Caco-2 (cell line): ENCODE data around the gene TPO. TPM values are rescaled to one million over a fixed set of nuclear protein-coding genes. Genes with fewer than 3 reads are reported as not detected.

Experiments used
- BruUV-seq: library from RNA; stranded (reverse); fragments of 400-500 nt; replicated peaks from 2 replicates; lab custom pipeline; 2021; lab: Mats Ljungman, UMichigan
- CTCF ChIA-PET: fragments of 300-600 bp; sonication (Branson Sonifier 250); formaldehyde crosslinking; loops from one replicate; lab custom pipeline; 2022; ENCODE audit warnings: antibody characterized with exemption; lab: Charles Lee
- POLR2A ChIA-PET: fragments of 300-600 bp; sonication (Branson Sonifier 250); formaldehyde crosslinking; loops from one replicate; lab custom pipeline; 2022; ENCODE audit warnings: antibody characterized with exemption; lab: Charles Lee
- DNase-seq, 2 experiments: peaks; one replicate each; pipeline versions ENCODE4 v3.0.0 to v3.0.0-alpha.2; 2020 to 2022
- H3K27me3 ChIP-seq: replicated peaks from 2 replicates; pipeline ENCODE4 v1.6.0; 2011; ENCODE audit warnings: low read length; ENCODE audit not compliant: control insufficient read depth, insufficient read depth
- H3K36me3 ChIP-seq: 2 replicates; pipeline ENCODE4 v1.5.1; 2011; ENCODE audit warnings: low read length; ENCODE audit not compliant: control insufficient read depth, insufficient read depth
- H3K4me1 ChIP-seq: fragments of 250-450 bp; sonication (Bioruptor Pico); 2 replicates; pipeline ENCODE4 v1.5.1; 2020; ENCODE audit warnings: mild to moderate bottlenecking
- H3K4me3 ChIP-seq: 2 replicates; pipeline ENCODE4 v1.5.1; 2011; ENCODE audit warnings: low read depth, mild to moderate bottlenecking, control low read depth, low read length
- H3K9me3 ChIP-seq: fragments of 250-450 bp; sonication (Bioruptor Pico); 2 replicates; pipeline ENCODE4 v1.5.1; 2020; ENCODE audit warnings: mild to moderate bottlenecking, moderate library complexity
- H3K27ac Mint-ChIP-seq: one replicate; pipeline ENCODE4 v1.8.0; 2022; ENCODE audit warnings: mixed read lengths; ENCODE audit not compliant: unreplicated experiment
- H3K27me3 Mint-ChIP-seq: one replicate; pipeline ENCODE4 v1.8.0; 2022; ENCODE audit warnings: mixed read lengths; ENCODE audit not compliant: insufficient read depth, unreplicated experiment
- H3K36me3 Mint-ChIP-seq: one replicate; pipeline ENCODE4 v1.8.0; 2022; ENCODE audit warnings: mild to moderate bottlenecking, mixed read lengths; ENCODE audit not compliant: insufficient read depth, unreplicated experiment
- H3K4me1 Mint-ChIP-seq: one replicate; pipeline ENCODE4 v1.8.0; 2022; ENCODE audit warnings: low read depth, mixed read lengths; ENCODE audit not compliant: unreplicated experiment
- H3K4me3 Mint-ChIP-seq: one replicate; pipeline ENCODE4 v1.8.0; 2022; ENCODE audit warnings: mild to moderate bottlenecking, moderate library complexity, mixed read lengths; ENCODE audit not compliant: unreplicated experiment
- H3K9me3 Mint-ChIP-seq: one replicate; pipeline ENCODE4 v1.8.0; 2022; ENCODE audit warnings: mixed read lengths; ENCODE audit not compliant: unreplicated experiment
- CTCF ChIP-seq, 2 experiments: fragments of 200-600 bp in 1 of 2; IDR thresholded peaks; 1 replicate in 1 of 2; 2 replicates in 1 of 2; pipeline versions ENCODE4 v1.5.1 to v1.8.0; 2011 to 2022; ENCODE audit warnings: antibody characterized with exemption in 1 of 2, control low read depth in 1 of 2, inconsistent platforms in 1 of 2, low read depth in 1 of 2, low read length in 1 of 2, mild to moderate bottlenecking in 1 of 2, moderate library complexity in 1 of 2; ENCODE audit not compliant: insufficient read depth in 1 of 2, severe bottlenecking in 1 of 2, unreplicated experiment in 1 of 2
- intact Hi-C: fragments of 100-400 bp; cut with micrococcal nuclease; formaldehyde crosslinking; loops from one replicate; pipeline ENCODE4 v1.10.0; 2022; ENCODE audit not compliant: unreplicated experiment
- total RNA-seq: library from RNA; stranded (reverse); gene quantifications from 2 replicates; pipeline ENCODE4 v1.2.3, GENCODE V29; 2022

The TPO gene
- total RNA-seq, 1 experiment from 2014 or later: not detected

GRCh38 chr2:1422716-1423285, 9.5 kb downstream of the TPO start:
- Mint-ChIP-seq H3K9me3 (no peaks in the 10 kb centered on the region), H3K27me3 (peaks cover 18% of the 10 kb centered on the region), H3K4me1 (no peaks in the 10 kb centered on the region), H3K36me3 (no peaks in the 10 kb centered on the region), H3K27ac (no peak overlapping the region), H3K4me3 (no peak overlapping the region)
- POLR2A ChIA-PET: no interaction called here
- H3K27me3 ChIP-seq: no peaks in the 10 kb centered on the region
- no peak for DNase-seq
- H3K36me3 ChIP-seq: no peaks in the 10 kb centered on the region
- CTCF ChIA-PET: no interaction called here
- H3K9me3 ChIP-seq: 0 out of 2 replicates have a peak, but pooled peaks cover 3% of the 10 kb centered on the region
- intact Hi-C loops: no loop called here
- H3K4me1 ChIP-seq: no peaks in the 10 kb centered on the region
- no peak for TF ChIP-seq CTCF (IDR thresholded peaks at IDR 0.05; ENCODE audit: insufficient read depth in 1 of 2, low read depth in 1 of 2, low read length in 1 of 2, severe bottlenecking in 1 of 2, unreplicated experiment in 1 of 2)
- no peak overlapping the region for H3K4me3 ChIP-seq
- no TSS peak for BruUV-seq

GRCh38 chr2:1427086-1427485, 13.8 kb downstream of the TPO start:
- Histone ChIP-seq H3K36me3 (no peaks in the 10 kb centered on the region), H3K27me3 (no peaks in the 10 kb centered on the region), H3K4me1 (no peaks in the 10 kb centered on the region), H3K9me3 (0 out of 2 replicates have a peak, but pooled peaks cover 3% of the 10 kb centered on the region), H3K4me3 (no peak overlapping the region)
- no peak for TF ChIP-seq CTCF (IDR thresholded peaks at IDR 0.05; ENCODE audit: insufficient read depth in 1 of 2, low read depth in 1 of 2, low read length in 1 of 2, severe bottlenecking in 1 of 2, unreplicated experiment in 1 of 2)
- Mint-ChIP-seq H3K27me3 (peaks cover 10% of the 10 kb centered on the region), H3K27ac (no peak overlapping the region), H3K36me3 (no peaks in the 10 kb centered on the region), H3K9me3 (no peaks in the 10 kb centered on the region), H3K4me1 (no peaks in the 10 kb centered on the region), H3K4me3 (no peak overlapping the region)
- CTCF ChIA-PET: no interaction called here
- intact Hi-C loops: no loop called here
- no peak for DNase-seq
- no TSS peak for BruUV-seq
- POLR2A ChIA-PET: no interaction called here

GRCh38 chr2:1429895-1430294, 16.6 kb downstream of the TPO start:
- ChIA-PET CTCF (no interaction called here), POLR2A (no interaction called here)
- Histone ChIP-seq H3K27me3 (no peaks in the 10 kb centered on the region), H3K4me1 (no peaks in the 10 kb centered on the region), H3K36me3 (no peaks in the 10 kb centered on the region), H3K4me3 (no peak overlapping the region), H3K9me3 (0 out of 2 replicates have a peak, but pooled peaks cover 3% of the 10 kb centered on the region)
- intact Hi-C loops: no loop called here
- Mint-ChIP-seq H3K36me3 (no peaks in the 10 kb centered on the region), H3K4me1 (no peaks in the 10 kb centered on the region), H3K9me3 (no peaks in the 10 kb centered on the region), H3K4me3 (no peak overlapping the region), H3K27ac (no peak overlapping the region), H3K27me3 (peaks cover 4% of the 10 kb centered on the region)
- no peak for TF ChIP-seq CTCF (IDR thresholded peaks at IDR 0.05; ENCODE audit: insufficient read depth in 1 of 2, low read depth in 1 of 2, low read length in 1 of 2, severe bottlenecking in 1 of 2, unreplicated experiment in 1 of 2)
- DNase-seq: no peak
- BruUV-seq: no TSS peak
